IPS-15b (cell line): ENCODE results near the gene WIF1.

Source experiments
- H3K27me3 ChIP-seq: one replicate; pipeline ENCODE4 v1.6.1; 2013; ENCODE audit warnings: low read length; ENCODE audit not compliant: control insufficient read depth, insufficient read depth
- H3K36me3 ChIP-seq: one replicate; pipeline ENCODE4 v1.6.1; 2013; ENCODE audit warnings: low read length; ENCODE audit not compliant: control insufficient read depth, insufficient read depth
- H3K4me1 ChIP-seq: one replicate; pipeline ENCODE4 v1.6.1; 2013; ENCODE audit warnings: mild to moderate bottlenecking, low read length; ENCODE audit not compliant: control insufficient read depth, insufficient read depth
- H3K4me3 ChIP-seq: one replicate; pipeline ENCODE4 v1.5.1; 2013; ENCODE audit warnings: low read depth, low read length
- H3K9ac ChIP-seq: one replicate; pipeline ENCODE4 v1.6.1; 2013; ENCODE audit warnings: low read depth, mild to moderate bottlenecking, low read length
- H3K9me3 ChIP-seq: one replicate; pipeline ENCODE4 v1.6.1; 2013; ENCODE audit warnings: mild to moderate bottlenecking, low read length; ENCODE audit not compliant: control insufficient read depth, insufficient read depth

The WIF1 gene

DNA sequence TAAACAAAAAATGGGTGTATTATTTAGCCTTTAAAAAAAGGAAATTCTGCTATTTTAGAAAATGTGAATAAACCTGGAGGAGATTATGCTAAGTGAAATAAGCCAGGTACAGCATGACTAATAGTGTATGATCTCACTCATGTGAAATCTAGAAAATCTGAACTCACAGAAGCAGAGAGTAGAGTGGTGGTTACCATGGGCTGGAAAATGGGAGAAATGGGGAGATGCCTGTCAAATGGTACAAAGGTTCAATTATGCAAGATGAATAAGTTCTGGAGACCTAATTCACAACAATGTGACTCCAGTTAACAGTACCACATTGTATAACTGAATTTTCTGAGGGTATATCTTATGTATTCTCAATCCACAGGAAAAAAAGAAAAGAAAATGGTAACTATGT, 30.9 kb upstream of the WIF1 start:
- Histone ChIP-seq H3K4me1 (no peaks in the 10 kb centered on the region), H3K4me3 (no peak overlapping the region), H3K9ac (no peak overlapping the region), H3K36me3 (no peaks in the 10 kb centered on the region), H3K27me3 (peaks cover 8% of the 10 kb centered on the region), H3K9me3 (no peaks in the 10 kb centered on the region)

DNA sequence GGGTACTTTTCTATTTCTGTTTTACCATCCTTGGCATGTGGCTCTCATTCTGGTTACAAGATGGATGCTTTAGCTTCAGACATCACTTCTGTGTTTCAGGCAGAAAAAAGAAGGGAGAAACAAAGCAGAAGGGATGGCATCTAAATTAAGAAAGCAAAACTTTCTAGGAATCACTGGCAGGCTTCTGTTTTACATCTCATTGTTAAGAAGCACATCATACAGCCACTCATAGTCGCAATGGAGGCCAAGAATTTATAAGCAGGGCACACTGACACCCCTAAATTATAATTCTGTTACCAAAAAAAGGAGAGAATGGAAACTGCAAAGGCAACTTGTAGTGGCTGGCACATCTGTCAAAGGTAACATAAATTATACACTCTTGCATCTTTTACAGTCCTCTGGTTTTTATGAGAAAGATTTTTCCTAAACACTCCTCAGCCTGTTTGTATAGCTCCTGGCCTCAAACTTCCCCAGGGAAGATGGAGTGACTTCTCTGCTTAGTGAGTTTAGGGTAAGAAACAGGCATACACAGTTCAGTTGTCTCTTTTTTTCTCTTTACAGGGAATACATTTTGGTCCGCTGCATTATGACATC, 26.3 kb upstream of the WIF1 start:
- Histone ChIP-seq H3K4me3 (no peak overlapping the region), H3K27me3 (peaks cover 5% of the 10 kb centered on the region), H3K9ac (no peak overlapping the region), H3K4me1 (no peaks in the 10 kb centered on the region), H3K36me3 (no peaks in the 10 kb centered on the region), H3K9me3 (no peaks in the 10 kb centered on the region)

DNA sequence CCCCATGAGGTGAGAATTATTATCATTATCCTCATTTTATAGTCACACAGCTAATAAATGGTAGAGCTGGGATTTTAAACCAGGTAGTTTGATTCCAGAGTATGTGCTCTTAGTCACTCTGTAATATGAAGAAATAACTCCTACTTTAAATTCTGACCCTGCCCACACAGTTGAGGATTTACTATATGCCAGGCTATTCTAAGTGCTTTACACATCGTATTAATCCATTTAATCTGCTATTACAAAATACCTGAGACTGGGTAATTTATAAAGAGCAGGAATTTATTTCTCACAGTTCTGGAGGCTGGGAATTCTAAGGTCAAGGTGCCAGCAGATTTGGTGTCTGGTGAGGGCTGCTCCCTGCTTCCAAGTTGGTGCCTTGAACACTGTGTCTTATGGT, 19.6 kb upstream of the WIF1 start:
- Histone ChIP-seq H3K36me3 (no peaks in the 10 kb centered on the region), H3K4me1 (no peaks in the 10 kb centered on the region), H3K27me3 (no peaks in the 10 kb centered on the region), H3K9ac (no peak overlapping the region), H3K4me3 (no peak overlapping the region), H3K9me3 (no peaks in the 10 kb centered on the region)

DNA sequence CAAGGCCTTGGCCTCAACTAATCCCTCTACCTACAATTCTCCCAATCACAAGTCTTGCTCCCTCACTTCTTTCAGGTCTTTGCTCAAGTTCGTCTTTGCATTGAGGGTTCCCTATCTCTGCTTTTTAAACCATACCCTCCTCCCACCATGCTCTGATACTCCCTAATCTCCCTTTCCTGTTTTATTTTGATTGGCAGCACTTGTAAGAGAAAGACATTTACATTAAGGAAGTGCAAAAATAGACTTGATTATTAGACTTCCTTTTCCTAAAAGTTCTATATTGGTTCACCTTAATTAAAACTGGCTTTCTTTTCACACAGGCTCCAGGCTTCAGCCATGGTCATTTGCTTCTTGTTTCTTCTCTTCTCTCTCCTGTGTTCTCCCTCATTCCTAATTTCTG, 18.3 kb upstream of the WIF1 start:
- Histone ChIP-seq H3K9me3 (no peaks in the 10 kb centered on the region), H3K9ac (no peak overlapping the region), H3K4me1 (no peaks in the 10 kb centered on the region), H3K36me3 (no peaks in the 10 kb centered on the region), H3K27me3 (no peaks in the 10 kb centered on the region), H3K4me3 (no peak overlapping the region)

DNA sequence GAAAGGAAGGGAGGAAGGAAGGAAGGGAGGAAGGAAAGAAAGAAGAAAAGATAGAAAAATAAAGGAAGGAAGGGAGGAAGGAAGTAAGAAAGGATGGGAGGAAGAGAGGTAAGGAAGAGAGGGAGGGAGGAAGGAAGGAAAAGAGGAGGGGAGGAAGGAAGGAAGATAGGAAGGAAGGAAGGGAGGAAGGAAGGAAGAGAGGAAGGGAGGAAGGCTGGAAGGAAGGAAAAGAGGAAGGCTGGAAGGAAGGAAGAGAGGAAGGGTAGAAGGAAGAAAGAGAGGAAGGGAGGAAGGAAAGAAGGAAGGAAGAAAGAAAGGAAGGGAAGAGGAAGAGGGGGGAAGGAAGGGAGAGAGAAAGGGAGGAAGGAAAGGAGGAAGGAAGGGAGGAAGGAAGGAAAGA, 12.8 kb upstream of the WIF1 start:
- Histone ChIP-seq H3K4me1 (no peaks in the 10 kb centered on the region), H3K9ac (no peak overlapping the region), H3K4me3 (no peak overlapping the region), H3K36me3 (no peaks in the 10 kb centered on the region), H3K9me3 (no peaks in the 10 kb centered on the region), H3K27me3 (no peaks in the 10 kb centered on the region)

DNA sequence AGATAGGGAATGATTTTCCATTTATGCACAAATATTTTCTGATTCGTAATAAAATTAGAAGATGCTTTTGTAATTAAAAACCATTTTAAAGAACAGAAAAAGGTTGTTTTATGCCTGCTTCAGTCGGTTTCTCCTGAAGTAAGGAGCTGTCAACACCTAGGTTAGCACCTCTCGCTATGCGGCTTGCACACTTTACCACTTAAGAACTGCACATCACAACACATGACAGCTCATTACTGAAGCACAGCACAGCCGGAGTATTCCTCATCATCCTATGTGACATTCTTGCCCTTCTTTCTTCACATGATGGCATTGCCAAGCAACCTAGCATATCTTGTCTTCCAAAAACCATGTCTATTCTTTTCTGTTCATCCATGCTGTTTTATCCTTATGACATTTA, 5.4 kb upstream of the WIF1 start:
- Histone ChIP-seq H3K9ac (no peak overlapping the region), H3K4me1 (no peaks in the 10 kb centered on the region), H3K4me3 (no peak overlapping the region), H3K9me3 (no peaks in the 10 kb centered on the region), H3K36me3 (no peaks in the 10 kb centered on the region), H3K27me3 (peaks cover 25% of the 10 kb centered on the region)

DNA sequence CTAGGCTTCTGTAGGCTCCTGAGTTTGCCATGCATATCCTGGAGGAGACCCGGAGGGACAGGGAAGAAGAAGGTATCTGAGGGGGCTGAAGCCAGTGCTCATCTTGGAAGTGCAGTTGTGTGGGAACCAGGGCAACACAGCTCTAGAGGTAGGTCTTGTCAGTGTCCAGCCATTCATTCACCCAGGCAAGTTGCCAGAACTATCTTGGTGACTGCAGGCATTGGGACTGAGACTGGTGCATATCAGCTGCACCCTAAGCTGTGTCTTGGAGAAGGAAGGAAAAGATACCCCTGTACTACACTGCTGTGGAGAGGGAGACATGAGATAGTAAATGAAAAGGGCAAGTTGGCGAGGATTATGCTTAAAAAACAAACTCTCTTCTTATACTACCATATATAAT, 4.9 kb upstream of the WIF1 start:
- Histone ChIP-seq H3K36me3 (no peaks in the 10 kb centered on the region), H3K9me3 (no peaks in the 10 kb centered on the region), H3K9ac (no peak overlapping the region), H3K4me3 (no peak overlapping the region), H3K4me1 (no peaks in the 10 kb centered on the region), H3K27me3 (peaks cover 27% of the 10 kb centered on the region)

DNA sequence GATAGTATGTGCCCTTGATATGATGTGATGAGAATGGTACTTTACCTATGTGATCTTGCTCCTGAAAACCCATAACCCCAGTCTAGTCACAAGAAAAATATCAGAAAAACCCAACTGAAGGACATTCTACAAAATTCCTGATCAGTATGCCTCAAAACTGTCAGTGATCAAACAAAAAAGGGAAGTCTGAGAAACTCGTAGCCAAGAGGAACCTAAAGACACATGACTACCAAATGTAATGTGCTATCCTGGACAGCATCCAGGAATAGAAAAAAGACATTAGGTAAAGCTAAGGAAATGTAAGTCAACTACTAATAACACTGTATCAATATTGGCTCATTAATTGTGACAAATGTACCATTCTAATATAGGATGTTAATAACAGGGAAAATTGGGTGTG, 4.1 kb upstream of the WIF1 start:
- Histone ChIP-seq H3K36me3 (no peaks in the 10 kb centered on the region), H3K4me1 (no peaks in the 10 kb centered on the region), H3K27me3 (peaks cover 34% of the 10 kb centered on the region), H3K9ac (no peak overlapping the region), H3K9me3 (no peaks in the 10 kb centered on the region), H3K4me3 (no peak overlapping the region)

DNA sequence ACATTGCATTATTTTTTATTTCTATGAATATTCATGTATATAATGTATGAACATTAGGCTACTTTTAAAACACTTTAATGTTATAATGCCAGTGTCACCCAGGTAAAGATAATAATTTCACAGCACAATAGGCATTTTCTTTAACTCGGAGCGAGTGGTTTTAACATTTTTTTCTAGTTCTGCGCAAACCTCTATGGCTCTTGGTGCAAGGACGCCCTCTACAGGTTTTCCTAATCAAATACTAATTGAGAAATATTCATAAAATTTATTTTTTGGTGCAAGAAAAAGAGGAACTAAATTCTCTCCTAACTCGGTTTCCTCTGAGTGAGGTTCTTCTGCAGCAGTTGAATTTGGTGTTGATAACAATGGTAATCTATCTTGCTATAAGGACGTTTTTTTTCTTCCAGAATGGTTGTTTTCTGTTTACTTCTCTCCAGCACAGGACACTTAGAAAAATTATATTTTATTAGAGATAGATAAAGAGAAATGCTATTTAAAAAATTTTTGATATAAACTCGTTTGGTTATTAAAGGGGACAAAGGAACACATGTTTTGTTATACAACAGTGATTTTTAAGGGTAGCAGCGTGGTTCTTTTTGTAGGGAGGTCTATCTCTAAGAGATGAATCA, 2.4 kb upstream of the WIF1 start:
- Histone ChIP-seq H3K9me3 (no peaks in the 10 kb centered on the region), H3K27me3 (peaks cover 46% of the 10 kb centered on the region), H3K9ac (no peak overlapping the region), H3K4me3 (no peak overlapping the region), H3K4me1 (no peaks in the 10 kb centered on the region), H3K36me3 (no peaks in the 10 kb centered on the region)

DNA sequence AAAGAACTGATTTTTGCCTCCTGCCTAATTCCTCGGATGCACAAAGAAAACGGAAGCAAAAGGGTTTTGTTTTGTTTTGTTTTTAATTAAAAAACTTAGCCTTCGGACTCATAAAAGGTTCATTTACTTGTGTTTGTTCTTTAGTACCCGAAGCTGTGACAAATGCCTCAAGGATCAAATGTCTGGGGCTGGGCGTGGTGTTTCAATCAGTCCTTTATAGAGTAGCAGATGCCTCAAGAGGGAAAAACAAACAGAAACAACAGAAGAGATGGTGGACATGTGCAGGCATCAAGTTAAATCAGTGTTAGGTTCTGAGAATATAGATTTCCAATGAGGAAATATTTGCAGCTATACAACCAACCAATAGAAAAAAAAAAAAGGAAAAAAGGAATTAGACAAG, 1.6 kb upstream of the WIF1 start:
- Histone ChIP-seq H3K9ac (no peak overlapping the region), H3K27me3 (peaks cover 46% of the 10 kb centered on the region), H3K36me3 (no peaks in the 10 kb centered on the region), H3K4me1 (no peaks in the 10 kb centered on the region), H3K4me3 (no peak overlapping the region), H3K9me3 (no peaks in the 10 kb centered on the region)

DNA sequence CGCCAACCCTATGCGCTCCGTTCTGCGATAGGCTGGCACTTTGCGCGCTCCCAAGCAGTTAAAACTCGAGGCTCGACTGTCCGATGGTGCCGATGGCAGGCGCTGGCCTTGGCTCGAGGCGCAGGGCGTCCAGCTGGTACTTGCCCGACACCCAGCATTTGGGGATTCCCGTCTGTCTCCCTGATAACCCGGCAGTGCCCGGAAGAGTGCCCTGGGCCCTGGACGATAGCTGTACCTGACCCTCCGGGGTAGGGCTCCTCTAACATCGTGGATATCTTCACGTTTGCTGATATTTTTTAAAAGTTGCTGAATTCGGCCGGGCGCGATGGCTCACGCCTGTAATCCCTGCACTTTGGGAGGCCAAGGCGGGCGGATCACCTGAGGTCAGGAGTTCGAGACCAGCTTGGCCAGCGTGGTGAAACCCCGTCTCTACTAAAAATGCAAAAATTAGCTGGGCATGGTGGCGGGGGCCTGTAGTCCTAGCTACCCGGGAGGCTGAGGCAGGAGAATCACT, 908 bp upstream of the WIF1 start:
- Histone ChIP-seq H3K9me3 (no peaks in the 10 kb centered on the region), H3K27me3 (peaks cover 46% of the 10 kb centered on the region), H3K36me3 (no peaks in the 10 kb centered on the region), H3K4me1 (no peaks in the 10 kb centered on the region), H3K4me3 (peak overlapping the region; percentile 70), H3K9ac (no peak overlapping the region)

DNA sequence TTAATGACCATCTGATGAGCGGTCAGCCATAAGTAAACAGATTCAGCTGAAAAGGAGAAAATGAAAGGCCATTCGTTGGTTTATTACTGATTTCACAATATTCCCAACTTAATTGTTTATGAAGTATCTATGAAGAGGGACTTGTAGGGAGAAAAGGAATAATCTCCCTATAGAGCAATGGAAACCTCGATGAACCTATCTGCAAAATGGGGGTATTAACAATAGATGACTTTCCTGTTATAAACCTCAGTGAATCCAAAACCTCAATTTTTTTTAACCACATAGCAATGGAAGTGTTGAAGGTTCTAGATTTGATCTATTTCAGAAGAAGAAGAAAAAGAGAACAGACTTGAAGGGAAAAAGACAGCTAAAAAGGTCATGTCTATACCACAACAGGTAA, 2.0 kb downstream of the WIF1 start:
- Histone ChIP-seq H3K4me3 (no peak overlapping the region), H3K27me3 (peaks cover 40% of the 10 kb centered on the region), H3K9me3 (no peaks in the 10 kb centered on the region), H3K9ac (no peak overlapping the region), H3K36me3 (no peaks in the 10 kb centered on the region), H3K4me1 (no peaks in the 10 kb centered on the region)
